ENCODE data around the gene SNRPA1. TPM values are rescaled to one million over a fixed set of nuclear protein-coding genes. Genes with fewer than 3 reads are reported as not detected.

Gene SNRPA1
- total and polyA plus RNA-seq, 9 of the 15 experiments (the other 6 are each of a cell fraction or from before 2014, with no cell fraction given), result 62.7 to 245 (median 189) TPM

DNA sequence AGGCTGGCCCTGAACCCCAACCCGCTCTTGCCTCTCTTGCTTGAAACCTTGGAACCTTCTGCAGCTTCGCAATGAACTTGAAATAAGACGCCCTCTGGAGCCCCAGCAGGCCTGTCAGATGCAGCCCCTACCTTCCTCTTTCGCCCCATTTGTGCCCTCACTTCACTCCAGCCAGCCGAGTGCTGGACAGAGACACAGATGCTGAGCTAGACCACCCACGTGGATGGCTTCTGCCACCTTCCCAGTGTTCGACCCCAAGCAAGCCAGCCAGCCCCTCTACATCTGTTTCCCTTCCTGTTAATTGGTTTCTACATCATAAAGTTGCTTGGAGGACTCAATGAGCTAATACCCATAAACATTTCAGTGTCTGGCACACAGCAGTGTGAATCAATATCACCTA is 23.8 kb upstream of the SNRPA1 start:
- WGBS (ENCODE audit: insufficient coverage, low coverage, missing lambda C conversion rate), result 10% methylated on average over 6 of the region's 7 CpGs
- Histone ChIP-seq H3K4me2 (ENCODE audit: insufficient read depth, low read length) (no peak overlapping the region), H3K4me3 (no peak overlapping the region), H3K9ac (ENCODE audit: insufficient read depth in 1 of 2, low read depth in 2 of 2, low read length in 2 of 2) (no peak overlapping the region; a peak in 1 of 4 replicates), H3K9me3 (replicated peaks; ENCODE audit: control insufficient read depth, insufficient read depth, low read depth, low read length) (no peaks in the 10 kb centered on the region), H3K9me1 (ENCODE audit: control insufficient read depth, insufficient read depth, low read length) (no peaks in the 10 kb centered on the region), H3K79me2 (ENCODE audit: control insufficient read depth, insufficient read depth, low read length) (no peaks in the 10 kb centered on the region), H3K36me3 (ENCODE audit: control insufficient read depth, insufficient read depth, low read length) (no peaks in the 10 kb centered on the region), H3K27ac (ENCODE audit: extremely low read depth, low read depth, low read length) (no peak overlapping the region), H3K4me1 (replicated peaks in 1 of 2; ENCODE audit: control insufficient read depth in 2 of 2, insufficient read depth in 2 of 2, low read length in 2 of 2) (no peaks in the 10 kb centered on the region), H2AFZ (ENCODE audit: low read depth, low read length) (no peak overlapping the region), H3K27me3 (ENCODE audit: control insufficient read depth in 2 of 2, insufficient read depth in 2 of 2, low read length in 2 of 2) (peaks cover 0 to 40% of the 10 kb centered on the region in 2 experiments; a peak in 3 of 5 replicates), H4K20me1 (replicated peaks; ENCODE audit: control insufficient read depth, insufficient read depth, low read length) (no peaks in the 10 kb centered on the region; the same call in 1 of the 2 replicates)
- intact Hi-C loops (cut with micrococcal nuclease) (no loop called here), in situ Hi-C loops (cut with MboI) (no loop called here)
- FAIRE-seq (no peak), DNase-seq (ENCODE audit: extremely low read depth in 1 of 4, low spot score in 3 of 4) (no peak), ATAC-seq (no peak)
- TF ChIP-seq L3MBTL2 (IDR thresholded peaks at IDR 0.05) (no peak), TCF7 (IDR thresholded peaks at IDR 0.05; ENCODE audit: borderline replicate concordance) (no peak), ATF1 (CRISPR knock-in tag; IDR thresholded peaks at IDR 0.05) (no peak), ATF1 (tag; IDR thresholded peaks at IDR 0.05) (no peak), CXXC5 (CRISPR knock-in tag; IDR thresholded peaks at IDR 0.05) (no peak)
- TF ChIP-seq, protein P1, sequence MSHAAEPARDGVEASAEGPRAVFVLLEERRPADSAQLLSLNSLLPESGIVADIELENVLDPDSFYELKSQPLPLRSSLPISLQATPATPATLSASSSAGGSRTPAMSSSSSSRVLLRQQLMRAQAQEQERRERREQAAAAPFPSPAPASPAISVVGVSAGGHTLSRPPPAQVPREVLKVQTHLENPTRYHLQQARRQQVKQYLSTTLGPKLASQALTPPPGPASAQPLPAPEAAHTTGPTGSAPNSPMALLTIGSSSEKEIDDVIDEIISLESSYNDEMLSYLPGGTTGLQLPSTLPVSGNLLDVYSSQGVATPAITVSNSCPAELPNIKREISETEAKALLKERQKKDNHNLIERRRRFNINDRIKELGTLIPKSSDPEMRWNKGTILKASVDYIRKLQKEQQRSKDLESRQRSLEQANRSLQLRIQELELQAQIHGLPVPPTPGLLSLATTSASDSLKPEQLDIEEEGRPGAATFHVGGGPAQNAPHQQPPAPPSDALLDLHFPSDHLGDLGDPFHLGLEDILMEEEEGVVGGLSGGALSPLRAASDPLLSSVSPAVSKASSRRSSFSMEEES (CRISPR knock-in tag; IDR thresholded peaks at IDR 0.05), result no peak
- TF ChIP-seq, protein P2, sequence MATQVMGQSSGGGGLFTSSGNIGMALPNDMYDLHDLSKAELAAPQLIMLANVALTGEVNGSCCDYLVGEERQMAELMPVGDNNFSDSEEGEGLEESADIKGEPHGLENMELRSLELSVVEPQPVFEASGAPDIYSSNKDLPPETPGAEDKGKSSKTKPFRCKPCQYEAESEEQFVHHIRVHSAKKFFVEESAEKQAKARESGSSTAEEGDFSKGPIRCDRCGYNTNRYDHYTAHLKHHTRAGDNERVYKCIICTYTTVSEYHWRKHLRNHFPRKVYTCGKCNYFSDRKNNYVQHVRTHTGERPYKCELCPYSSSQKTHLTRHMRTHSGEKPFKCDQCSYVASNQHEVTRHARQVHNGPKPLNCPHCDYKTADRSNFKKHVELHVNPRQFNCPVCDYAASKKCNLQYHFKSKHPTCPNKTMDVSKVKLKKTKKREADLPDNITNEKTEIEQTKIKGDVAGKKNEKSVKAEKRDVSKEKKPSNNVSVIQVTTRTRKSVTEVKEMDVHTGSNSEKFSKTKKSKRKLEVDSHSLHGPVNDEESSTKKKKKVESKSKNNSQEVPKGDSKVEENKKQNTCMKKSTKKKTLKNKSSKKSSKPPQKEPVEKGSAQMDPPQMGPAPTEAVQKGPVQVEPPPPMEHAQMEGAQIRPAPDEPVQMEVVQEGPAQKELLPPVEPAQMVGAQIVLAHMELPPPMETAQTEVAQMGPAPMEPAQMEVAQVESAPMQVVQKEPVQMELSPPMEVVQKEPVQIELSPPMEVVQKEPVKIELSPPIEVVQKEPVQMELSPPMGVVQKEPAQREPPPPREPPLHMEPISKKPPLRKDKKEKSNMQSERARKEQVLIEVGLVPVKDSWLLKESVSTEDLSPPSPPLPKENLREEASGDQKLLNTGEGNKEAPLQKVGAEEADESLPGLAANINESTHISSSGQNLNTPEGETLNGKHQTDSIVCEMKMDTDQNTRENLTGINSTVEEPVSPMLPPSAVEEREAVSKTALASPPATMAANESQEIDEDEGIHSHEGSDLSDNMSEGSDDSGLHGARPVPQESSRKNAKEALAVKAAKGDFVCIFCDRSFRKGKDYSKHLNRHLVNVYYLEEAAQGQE (IDR thresholded peaks at IDR 0.05; ENCODE audit: borderline replicate concordance), result peak; percentile 26; the same call in 1 of the 2 replicates
- TF ChIP-seq, protein P2 (CRISPR knock-in tag; IDR thresholded peaks at IDR 0.05; ENCODE audit: low read depth), result no peak
- POLR2A ChIA-PET, result interaction anchor here (0.8 kb wide), 1 partner anchor 15 kb away, joined by 4 read pairs; no protein-coding TSS in a partner anchor
- CTCF ChIA-PET (ENCODE audit: low intra/inter-chr PET ratio), result no interaction called here
- BruUV-seq (replicated peaks), result no TSS peak

Data from K562 (cell line).